ENCODE measurements around the gene AATK. TPM values are rescaled to one million over a fixed set of nuclear protein-coding genes. Genes with fewer than 3 reads are reported as not detected.

Gene AATK
- total and polyA plus RNA-seq, 2 experiments from 2014 or later, result 0.25 to 1.6 TPM

DNA sequence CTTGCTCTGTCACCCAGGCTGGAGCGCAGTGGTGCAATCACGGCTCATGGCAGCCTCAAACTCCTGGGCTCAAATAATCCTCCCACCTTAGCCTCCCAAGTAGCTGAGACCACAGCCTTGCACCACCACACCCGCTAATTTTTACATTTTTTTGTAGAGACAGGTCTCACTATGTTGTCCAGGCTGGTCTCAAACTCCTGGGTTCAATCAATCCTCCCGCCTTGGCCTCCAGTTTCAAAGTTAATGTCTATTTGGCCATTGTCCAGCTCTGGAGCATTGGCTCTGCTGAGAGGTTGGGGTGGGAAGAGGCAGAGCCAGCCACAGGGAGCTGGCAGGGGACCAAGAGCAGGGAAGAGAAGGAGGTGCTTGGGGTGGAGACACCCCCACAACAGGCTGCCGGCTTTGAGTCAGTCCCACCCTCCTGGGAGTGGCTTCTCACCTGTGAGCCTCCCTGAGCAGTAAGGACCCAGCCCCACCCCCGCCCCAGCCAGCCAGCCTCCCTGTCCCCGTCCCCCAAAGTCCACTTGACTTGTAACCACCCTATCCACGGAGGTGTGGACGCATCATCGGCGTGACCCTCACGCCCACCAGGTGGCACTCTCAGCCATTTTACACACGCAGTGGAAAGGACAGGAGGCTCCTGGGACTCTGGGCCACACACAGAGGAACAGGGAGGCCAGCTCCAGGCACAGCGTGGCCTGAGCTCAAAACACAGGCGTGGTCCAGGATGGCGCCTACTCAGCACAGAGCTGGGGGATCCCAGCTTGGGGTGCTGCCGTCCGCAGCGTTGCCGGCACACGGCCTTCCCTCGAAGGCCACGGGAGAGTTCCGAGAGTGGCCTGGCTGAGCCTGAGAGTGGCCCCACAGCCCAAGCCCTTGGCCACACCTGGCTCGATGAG, 23.5 kb downstream of the AATK start:
- H4K20me1 ChIP-seq (ENCODE audit: insufficient read depth), result no peaks in the 10 kb centered on the region
- no peaks in the 10 kb centered on the region for H3F3A ChIP-seq (ENCODE audit: insufficient read depth)
- H2AFZ ChIP-seq, result 0 out of 2 replicates have a peak overlapping the region, but pooled peaks have one; percentile 31
- no peak overlapping the region for H3K27ac ChIP-seq
- no peak overlapping the region for H3K4me3 ChIP-seq
- DNase-seq, result peak; percentile 78
- H3K36me3 ChIP-seq (ENCODE audit: low read depth), result no peaks in the 10 kb centered on the region
- 28 to 29% methylated on average over 24 of the region's 25 CpGs for WGBS, 2 experiments (ENCODE audit: low coverage in 1 of 2, low lambda C conversion rate in 2 of 2, missing lambda C conversion rate in 2 of 2)
- no peaks in the 10 kb centered on the region for H3K79me2 ChIP-seq (ENCODE audit: insufficient read depth)
- H3K4me2 ChIP-seq (ENCODE audit: unreplicated experiment), result no peak overlapping the region
- no peak for TF ChIP-seq EZH2phosphoT487 (IDR thresholded peaks at IDR 0.05; ENCODE audit: insufficient read depth, low read depth)
- no peaks in the 10 kb centered on the region for H3K27me3 ChIP-seq (replicated peaks; ENCODE audit: insufficient read depth)
- in situ Hi-C loops (cut with MboI), result no loop called here
- H3K4me1 ChIP-seq (ENCODE audit: insufficient read depth), result no peaks in the 10 kb centered on the region
- H3K9ac ChIP-seq, result no peak overlapping the region
- H3K9me2 ChIP-seq (ENCODE audit: insufficient read depth), result no peaks in the 10 kb centered on the region
- H3K9me3 ChIP-seq (ENCODE audit: low read depth), result no peaks in the 10 kb centered on the region

DNA sequence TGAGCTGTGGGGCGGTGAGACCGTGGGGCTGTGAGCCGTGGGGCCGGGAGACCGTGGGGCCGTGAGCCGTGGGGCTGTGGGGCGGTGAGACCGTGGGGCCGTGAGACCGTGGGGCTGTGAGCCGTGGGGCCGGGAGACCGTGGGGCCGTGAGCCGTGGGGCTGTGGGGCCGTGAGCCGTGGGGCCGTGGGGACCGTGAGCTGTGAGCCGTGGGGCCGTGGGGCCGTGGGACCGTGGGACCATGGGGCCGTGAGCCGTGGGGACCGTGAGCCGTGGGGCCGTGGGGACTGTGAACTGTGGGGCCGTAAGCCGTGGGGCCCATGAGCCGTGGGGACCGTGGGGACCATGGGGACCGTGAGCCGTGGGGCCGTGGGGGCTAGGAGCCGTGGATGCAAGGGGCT, 25.3 kb downstream of the AATK start:
- H3K4me2 ChIP-seq (ENCODE audit: unreplicated experiment), result no peak overlapping the region
- DNase-seq, result no peak
- H2AFZ ChIP-seq, result no peak overlapping the region
- H3K27ac ChIP-seq, result no peak overlapping the region
- no peaks in the 10 kb centered on the region for H3K79me2 ChIP-seq (ENCODE audit: insufficient read depth)
- H3K4me1 ChIP-seq (ENCODE audit: insufficient read depth), result no peaks in the 10 kb centered on the region
- 43 to 83% methylated on average over 3 to 37 of the region's 37 CpGs for WGBS, 2 experiments (ENCODE audit: low coverage in 1 of 2, low lambda C conversion rate in 2 of 2, missing lambda C conversion rate in 2 of 2)
- no peak overlapping the region for H3K9ac ChIP-seq
- H3K27me3 ChIP-seq (replicated peaks; ENCODE audit: insufficient read depth), result no peaks in the 10 kb centered on the region
- in situ Hi-C loops (cut with MboI), result no loop called here
- no peaks in the 10 kb centered on the region for H3K9me2 ChIP-seq (ENCODE audit: insufficient read depth)
- H3K36me3 ChIP-seq (ENCODE audit: low read depth), result no peaks in the 10 kb centered on the region
- TF ChIP-seq EZH2 (IDR thresholded peaks at IDR 0.05; ENCODE audit: insufficient read depth, poor library complexity, severe bottlenecking) (no peak), EZH2phosphoT487 (IDR thresholded peaks at IDR 0.05; ENCODE audit: insufficient read depth, low read depth) (no peak)
- no peaks in the 10 kb centered on the region for H3F3A ChIP-seq (ENCODE audit: insufficient read depth)
- H4K20me1 ChIP-seq (ENCODE audit: insufficient read depth), result no peaks in the 10 kb centered on the region
- no peaks in the 10 kb centered on the region for H3K9me3 ChIP-seq (ENCODE audit: low read depth)
- no peak overlapping the region for H3K4me3 ChIP-seq

DNA sequence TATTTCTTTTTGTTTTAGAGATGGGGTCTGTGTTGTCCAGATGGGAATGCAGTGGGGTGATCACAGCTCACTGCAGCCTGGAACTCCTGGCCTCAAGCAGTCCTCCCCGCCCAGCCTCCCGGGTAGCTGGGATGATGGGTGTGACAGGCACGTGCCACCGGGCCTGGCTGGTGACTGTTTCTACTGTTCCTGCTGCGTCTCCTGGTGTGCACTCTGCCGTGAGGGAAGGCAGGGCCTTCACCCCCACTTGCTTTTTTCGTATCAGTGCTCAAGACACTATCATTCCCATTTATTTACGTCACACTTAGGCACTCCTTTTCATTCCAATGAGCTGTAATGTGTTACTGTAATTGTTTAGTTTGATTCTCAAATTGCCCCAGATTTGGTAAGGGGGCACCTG, 26.0 kb downstream of the AATK start:
- 31 to 36% methylated on average over 8 of the region's 8 CpGs for WGBS, 2 experiments (ENCODE audit: low coverage in 1 of 2, low lambda C conversion rate in 2 of 2, missing lambda C conversion rate in 2 of 2)
- H3K4me1 ChIP-seq (ENCODE audit: insufficient read depth), result no peaks in the 10 kb centered on the region
- TF ChIP-seq EZH2phosphoT487 (IDR thresholded peaks at IDR 0.05; ENCODE audit: insufficient read depth, low read depth), result no peak
- no peak for TF ChIP-seq EZH2 (IDR thresholded peaks at IDR 0.05; ENCODE audit: insufficient read depth, poor library complexity, severe bottlenecking)

DNA sequence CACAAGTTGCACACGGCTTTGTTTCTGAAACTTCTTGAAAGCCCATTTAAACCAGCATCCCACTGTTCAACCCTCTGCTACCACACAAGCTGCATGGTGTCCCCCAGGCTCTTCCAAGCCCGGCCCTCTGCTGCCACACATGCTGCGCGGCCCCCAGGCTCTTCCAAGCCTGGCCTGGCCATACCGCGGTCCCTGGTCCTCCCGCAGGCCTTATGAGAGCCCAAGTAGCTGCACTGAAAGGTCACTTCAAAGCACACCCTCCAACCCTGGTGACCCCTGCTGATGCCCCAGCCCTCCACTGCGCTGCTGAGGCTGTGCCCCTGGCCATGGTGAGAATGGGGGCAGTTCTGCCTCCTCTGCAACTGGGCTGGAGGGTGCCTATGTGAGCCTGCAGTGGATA, 26.6 kb downstream of the AATK start:
- Histone ChIP-seq H3K79me2 (ENCODE audit: insufficient read depth) (no peaks in the 10 kb centered on the region), H3K9me3 (ENCODE audit: low read depth) (no peaks in the 10 kb centered on the region), H3K27me3 (replicated peaks; ENCODE audit: insufficient read depth) (no peaks in the 10 kb centered on the region), H4K20me1 (ENCODE audit: insufficient read depth) (no peaks in the 10 kb centered on the region), H3K27ac (no peak overlapping the region), H3K4me3 (no peak overlapping the region), H3K4me2 (ENCODE audit: unreplicated experiment) (no peak overlapping the region), H2AFZ (no peak overlapping the region), H3K4me1 (ENCODE audit: insufficient read depth) (no peaks in the 10 kb centered on the region), H3F3A (ENCODE audit: insufficient read depth) (no peaks in the 10 kb centered on the region), H3K9me2 (ENCODE audit: insufficient read depth) (no peaks in the 10 kb centered on the region), H3K36me3 (ENCODE audit: low read depth) (no peaks in the 10 kb centered on the region), H3K9ac (no peak overlapping the region)
- no peak for DNase-seq
- TF ChIP-seq EZH2 (IDR thresholded peaks at IDR 0.05; ENCODE audit: insufficient read depth, poor library complexity, severe bottlenecking), result no peak
- no peak for TF ChIP-seq EZH2phosphoT487 (IDR thresholded peaks at IDR 0.05; ENCODE audit: insufficient read depth, low read depth)
- in situ Hi-C loops (cut with MboI), result no loop called here
- WGBS, 2 experiments (ENCODE audit: low coverage in 1 of 2, low lambda C conversion rate in 2 of 2, missing lambda C conversion rate in 2 of 2), result 78 to 85% methylated on average over 8 of the region's 8 CpGs

More for the DNA sequence above, 26.0 kb downstream of the AATK start:
- no peaks in the 10 kb centered on the region for H3K27me3 ChIP-seq (replicated peaks; ENCODE audit: insufficient read depth)
- in situ Hi-C loops (cut with MboI), result no loop called here
- no peaks in the 10 kb centered on the region for H3F3A ChIP-seq (ENCODE audit: insufficient read depth)
- no peak overlapping the region for H3K9ac ChIP-seq
- no peak overlapping the region for H3K4me2 ChIP-seq (ENCODE audit: unreplicated experiment)
- H4K20me1 ChIP-seq (ENCODE audit: insufficient read depth), result no peaks in the 10 kb centered on the region
- H3K36me3 ChIP-seq (ENCODE audit: low read depth), result no peaks in the 10 kb centered on the region
- no peak overlapping the region for H2AFZ ChIP-seq
- no peaks in the 10 kb centered on the region for H3K9me3 ChIP-seq (ENCODE audit: low read depth)
- no peak overlapping the region for H3K4me3 ChIP-seq
- no peak overlapping the region for H3K27ac ChIP-seq
- H3K79me2 ChIP-seq (ENCODE audit: insufficient read depth), result no peaks in the 10 kb centered on the region
- H3K9me2 ChIP-seq (ENCODE audit: insufficient read depth), result no peaks in the 10 kb centered on the region
- no peak for DNase-seq
